ENCODE results near the gene IQSEC3. TPM values are rescaled to one million over a fixed set of nuclear protein-coding genes. Genes with fewer than 3 reads are reported as not detected.

IQSEC3 gene
- total RNA-seq, 1 experiment from 2014 or later: not detected

- Histone ChIP-seq H3K27ac (no peak overlapping the region), H3K4me3 (no peak overlapping the region), H3K27me3 (no peaks in the 10 kb centered on the region; the same call in 1 of the 2 replicates), H3K36me3 (no peaks in the 10 kb centered on the region), H3K9me3 (replicated peaks) (no peaks in the 10 kb centered on the region), H3K4me1 (no peaks in the 10 kb centered on the region)
- no peak for DNase-seq
Observed at GRCh38 chr12:220946-221550, 154.5 kb downstream of the IQSEC3 start.

GRCh38 chr12:221736-222135 is 155.2 kb downstream of the IQSEC3 start:
- no peaks in the 10 kb centered on the region for H3K36me3 ChIP-seq
- no peak for DNase-seq

DNA sequence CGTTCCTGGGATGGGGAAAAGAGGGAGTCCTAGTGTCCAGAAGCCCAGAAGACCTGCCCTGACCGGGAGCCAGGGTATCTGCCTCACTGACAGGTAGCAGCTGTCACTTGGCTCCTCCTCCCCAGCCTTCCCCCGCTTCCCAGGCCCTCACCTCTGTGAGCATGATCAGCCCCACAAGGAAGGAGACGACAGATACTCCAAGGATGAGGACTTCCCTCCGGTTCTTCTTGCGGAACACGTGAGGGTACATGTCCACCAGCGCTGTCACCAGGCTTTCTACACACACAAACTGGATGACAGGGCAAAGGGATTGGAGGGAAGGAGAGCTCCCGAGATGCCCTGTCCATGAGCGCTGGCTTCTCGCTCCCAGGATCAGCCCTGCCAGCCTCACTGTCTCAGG is 157.3 kb downstream of the IQSEC3 start:
- no peak for DNase-seq
- Histone ChIP-seq H3K36me3 (no peaks in the 10 kb centered on the region), H3K4me3 (no peak overlapping the region), H3K27ac (no peak overlapping the region), H3K9me3 (replicated peaks) (no peaks in the 10 kb centered on the region), H3K27me3 (peaks cover 13% of the 10 kb centered on the region), H3K4me1 (no peaks in the 10 kb centered on the region)

More at GRCh38 chr12:221736-222135, 155.2 kb downstream of the IQSEC3 start:
- no peak overlapping the region for H3K27ac ChIP-seq
- H3K4me1 ChIP-seq: no peaks in the 10 kb centered on the region
- no peak overlapping the region for H3K4me3 ChIP-seq
- no peaks in the 10 kb centered on the region for H3K9me3 ChIP-seq (replicated peaks)
- no peaks in the 10 kb centered on the region; the same call in 1 of the 2 replicates for H3K27me3 ChIP-seq

DNA sequence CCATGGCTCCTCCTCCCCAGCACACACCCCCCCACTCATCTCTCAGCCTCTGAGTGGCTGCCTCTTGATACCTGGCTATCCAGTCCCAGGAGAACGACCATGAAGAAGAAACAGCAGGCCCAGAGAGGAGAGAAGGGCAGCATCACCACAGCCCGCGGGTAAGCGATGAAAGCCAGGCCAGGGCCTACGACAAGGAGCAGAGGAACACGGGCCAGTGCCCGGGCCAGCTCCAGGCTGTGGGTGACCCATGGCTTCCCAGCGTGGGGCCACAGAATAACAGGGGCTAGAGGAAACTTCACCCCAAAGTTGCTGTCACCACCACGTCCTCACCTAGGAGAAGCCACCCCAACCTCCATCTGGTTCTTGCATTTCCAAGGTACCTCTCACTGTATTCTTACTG is 157.8 kb downstream of the IQSEC3 start:
- Histone ChIP-seq H3K27me3 (peaks cover 17% of the 10 kb centered on the region), H3K36me3 (no peaks in the 10 kb centered on the region)

GRCh38 chr12:225012-225411 is 158.4 kb downstream of the IQSEC3 start:
- Histone ChIP-seq H3K27me3 (peaks cover 24% of the 10 kb centered on the region), H3K36me3 (no peaks in the 10 kb centered on the region), H3K4me1 (no peaks in the 10 kb centered on the region), H3K4me3 (no peak overlapping the region), H3K9me3 (replicated peaks) (no peaks in the 10 kb centered on the region), H3K27ac (no peak overlapping the region)
- no peak for DNase-seq

More for the DNA sequence above, 157.8 kb downstream of the IQSEC3 start:
- Histone ChIP-seq H3K4me1 (no peaks in the 10 kb centered on the region), H3K4me3 (no peak overlapping the region), H3K27ac (no peak overlapping the region), H3K9me3 (replicated peaks) (no peaks in the 10 kb centered on the region)
- DNase-seq: no peak

- peaks cover 28% of the 10 kb centered on the region for H3K27me3 ChIP-seq
- DNase-seq: no peak
Observed at GRCh38 chr12:226401-226800, 159.8 kb downstream of the IQSEC3 start.

GRCh38 chr12:227286-227915 is 160.8 kb downstream of the IQSEC3 start:
- peaks cover 28% of the 10 kb centered on the region for H3K27me3 ChIP-seq
- DNase-seq: no peak
- no peaks in the 10 kb centered on the region for H3K36me3 ChIP-seq
- H3K4me1 ChIP-seq: no peaks in the 10 kb centered on the region
- no peak overlapping the region for H3K4me3 ChIP-seq
- H3K27ac ChIP-seq: no peak overlapping the region
- no peaks in the 10 kb centered on the region for H3K9me3 ChIP-seq (replicated peaks)

More at GRCh38 chr12:226401-226800, 159.8 kb downstream of the IQSEC3 start:
- H3K4me1 ChIP-seq: no peaks in the 10 kb centered on the region
- no peaks in the 10 kb centered on the region for H3K36me3 ChIP-seq
- H3K4me3 ChIP-seq: no peak overlapping the region
- no peak overlapping the region for H3K27ac ChIP-seq
- H3K9me3 ChIP-seq (replicated peaks): no peaks in the 10 kb centered on the region

Other genes starting within 250 kb of the IQSEC3 start
- gene SLC6A12, start 147.4 kb downstream of the IQSEC3 start, total RNA-seq (2014; rRNA removed; shearing (Covaris generic)): not detected in 2 replicates
- gene SLC6A13, start 196.1 kb downstream of the IQSEC3 start, total RNA-seq (2014; rRNA removed; shearing (Covaris generic)): 0.12 TPM in 1 of 2 replicates, not detected in the other